DMS53 (cell line): ENCODE measurements around the gene SLCO3A1.
"Not testable (repeated sequence)": the region's sequence is repeated elsewhere in the genome, so short reads cannot be mapped to it uniquely, and the experiment has no call there.

Experiments
- DNase-seq: peaks from one replicate; lab custom pipeline; 2025; lab: John Stamatoyannopoulos, UW

Gene SLCO3A1

GRCh38 chr15:92070251-92070650 is 216.7 kb downstream of the SLCO3A1 start:
- DNase-seq = not testable (repeated sequence)

- DNase-seq = no peak
Observed at GRCh38 chr15:92071045-92071634, 217.6 kb downstream of the SLCO3A1 start.

GRCh38 chr15:92073044-92073785 is 219.7 kb downstream of the SLCO3A1 start:
- no peak for DNase-seq

GRCh38 chr15:92074101-92074500 is 220.6 kb downstream of the SLCO3A1 start:
- no peak for DNase-seq

- DNase-seq = peak; percentile 28
Observed at GRCh38 chr15:92074646-92075045, 221.1 kb downstream of the SLCO3A1 start.

- no peak for DNase-seq
Observed at GRCh38 chr15:92075764-92076163, 222.3 kb downstream of the SLCO3A1 start.

- no peak for DNase-seq
Observed at GRCh38 chr15:92076541-92076940, 223.0 kb downstream of the SLCO3A1 start.

- DNase-seq = peak; percentile 68
Observed at GRCh38 chr15:92077353-92078085, 224.0 kb downstream of the SLCO3A1 start.

GRCh38 chr15:92078270-92078669 is 224.8 kb downstream of the SLCO3A1 start:
- DNase-seq = no peak

- DNase-seq = peak; percentile 62
Observed at GRCh38 chr15:92079047-92079446, 225.5 kb downstream of the SLCO3A1 start.

- DNase-seq = no peak
Observed at GRCh38 chr15:92079647-92080255, 226.2 kb downstream of the SLCO3A1 start.

GRCh38 chr15:92082006-92082843 is 228.7 kb downstream of the SLCO3A1 start:
- peak; percentile 69 for DNase-seq

- DNase-seq = no peak
Observed at GRCh38 chr15:92083190-92083589, 229.7 kb downstream of the SLCO3A1 start.

- no peak for DNase-seq
Observed at GRCh38 chr15:92087211-92087610, 233.7 kb downstream of the SLCO3A1 start.

- DNase-seq = peak; percentile 67
Observed at GRCh38 chr15:92091155-92091734, 237.7 kb downstream of the SLCO3A1 start.

GRCh38 chr15:92092289-92093105 is 239.0 kb downstream of the SLCO3A1 start:
- no peak for DNase-seq

GRCh38 chr15:92095693-92096092 is 242.2 kb downstream of the SLCO3A1 start:
- DNase-seq = no peak

- no peak for DNase-seq
Observed at GRCh38 chr15:92097474-92098178, 244.1 kb downstream of the SLCO3A1 start.

- no peak for DNase-seq
Observed at GRCh38 chr15:92098869-92099268, 245.4 kb downstream of the SLCO3A1 start.

GRCh38 chr15:92100301-92100700 is 246.8 kb downstream of the SLCO3A1 start:
- DNase-seq = no peak
